Renal cortical epithelial cell (primary cell): ENCODE data around the gene BAIAP2L2. TPM values are rescaled to one million over a fixed set of nuclear protein-coding genes. Genes with fewer than 3 reads are reported as not detected.
"Not testable (repeated sequence)": the region's sequence is repeated elsewhere in the genome, so short reads cannot be mapped to it uniquely, and the experiment has no call there.

ENCODE experiments used
- DNase-seq: peaks from one replicate; pipeline ENCODE4 v3.0.0-alpha.2; 2011; ENCODE audit warnings: low read depth
- total RNA-seq: library from RNA; depleted of rRNA; stranded (reverse); fragments of >200 nt; gene quantifications from 2 replicates; pipeline ENCODE4 v1.2.3, GENCODE V29; 2014

The BAIAP2L2 gene
- total RNA-seq, 1 donor from 2014 or later: 0.85 TPM

DNA sequence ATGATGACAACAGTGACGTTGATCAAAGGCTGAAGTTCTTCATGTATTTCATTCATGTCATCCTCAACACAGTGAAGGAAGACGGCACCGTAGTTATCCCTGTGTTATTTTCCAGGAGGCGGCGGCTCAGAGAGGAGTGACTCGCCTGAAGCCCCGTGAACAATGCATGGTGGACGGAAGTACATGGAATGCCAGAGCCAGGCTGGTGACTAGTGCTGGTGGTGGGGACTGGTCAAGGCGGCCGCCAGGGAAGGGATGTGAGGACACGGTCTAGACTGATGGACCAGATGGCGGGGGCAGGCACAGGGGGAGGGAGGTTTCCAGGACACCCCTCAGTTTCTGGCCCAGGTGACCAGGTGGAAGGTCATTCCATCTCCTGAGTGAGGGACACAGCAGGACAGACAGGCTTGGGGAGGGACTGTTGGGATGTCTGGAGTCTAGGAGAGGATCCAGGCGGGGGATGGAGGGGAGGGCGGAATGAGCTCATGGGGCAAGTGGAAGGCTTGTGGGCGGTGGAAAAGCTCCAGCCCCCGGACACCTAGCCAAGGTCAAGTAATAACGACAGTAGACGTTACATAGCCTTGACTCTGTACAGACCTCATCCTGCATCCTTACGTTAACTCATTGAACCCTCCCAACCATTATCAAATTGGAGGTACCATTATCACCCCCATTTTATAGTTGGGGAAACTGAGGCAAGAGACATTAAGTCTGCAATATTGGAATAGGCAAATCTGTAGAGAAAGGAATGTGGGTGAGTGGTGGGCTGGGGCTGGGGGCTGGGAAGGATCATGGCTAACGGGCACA is 69.3 kb downstream of the BAIAP2L2 start:
- DNase-seq: no peak

DNA sequence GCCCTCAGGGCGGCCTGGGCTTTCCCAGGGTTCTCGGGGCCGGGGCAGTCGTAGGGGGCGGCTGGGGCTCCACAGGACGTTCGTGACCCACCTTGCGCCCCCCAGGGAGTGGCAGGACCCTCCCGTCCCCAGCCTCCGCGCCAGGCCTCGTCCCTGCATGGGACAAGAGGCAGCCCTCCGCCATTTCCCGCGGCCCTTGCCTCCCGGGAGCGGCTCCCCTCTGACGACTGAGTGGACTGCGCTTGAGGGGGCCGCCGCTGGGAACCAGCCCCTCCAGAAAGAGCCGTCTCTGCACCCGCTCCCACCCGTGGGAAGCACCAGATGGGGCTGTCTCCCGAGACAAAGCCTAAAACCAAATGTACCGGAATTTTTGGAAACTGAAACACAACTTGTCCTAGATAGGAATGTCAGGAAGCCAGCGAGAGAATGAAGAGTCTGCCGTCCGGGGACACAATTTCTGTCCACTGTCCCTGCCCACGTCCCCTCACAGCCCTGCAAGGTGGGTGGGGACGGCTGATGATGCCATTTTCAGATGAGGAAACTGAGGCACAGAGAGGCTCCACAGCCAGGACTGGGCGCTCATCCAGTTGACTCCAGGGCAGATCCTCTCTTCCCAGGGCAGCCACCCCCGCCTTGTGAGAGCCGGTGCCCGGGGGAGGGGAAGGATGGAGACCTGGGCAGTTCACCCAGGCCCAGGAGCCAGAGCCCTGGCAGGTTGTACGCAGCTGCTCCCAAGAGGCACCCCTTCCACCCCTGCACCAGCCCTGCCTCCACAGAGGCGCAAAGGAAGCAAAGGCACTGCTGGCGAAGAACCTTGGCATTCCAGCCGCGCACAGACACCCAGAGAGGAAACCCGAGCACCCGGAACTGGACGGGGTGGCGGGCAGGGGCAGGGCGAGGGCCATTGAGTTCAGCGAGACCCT is 71.3 kb downstream of the BAIAP2L2 start:
- DNase-seq: no peak

DNA sequence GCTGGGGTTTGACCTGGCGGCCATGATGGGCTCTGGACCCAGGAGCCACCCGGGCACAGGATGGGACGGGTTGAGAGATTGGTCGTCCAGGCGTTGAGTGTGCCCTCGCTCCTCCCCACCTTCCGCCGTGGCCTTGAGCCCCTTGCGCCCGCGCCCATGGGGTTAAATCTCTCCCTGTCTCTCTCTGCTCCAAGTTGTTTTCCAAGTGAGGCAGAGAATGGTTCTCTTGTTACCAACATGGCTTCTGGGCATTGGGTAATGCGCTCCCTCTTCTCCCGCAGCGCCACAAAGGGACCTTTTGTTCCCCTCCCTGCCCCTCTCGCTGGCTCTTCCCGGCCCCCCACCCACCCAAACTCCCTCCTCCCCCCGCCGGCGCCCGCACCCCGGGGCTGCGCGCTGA is 72.1 kb downstream of the BAIAP2L2 start:
- no peak for DNase-seq

DNA sequence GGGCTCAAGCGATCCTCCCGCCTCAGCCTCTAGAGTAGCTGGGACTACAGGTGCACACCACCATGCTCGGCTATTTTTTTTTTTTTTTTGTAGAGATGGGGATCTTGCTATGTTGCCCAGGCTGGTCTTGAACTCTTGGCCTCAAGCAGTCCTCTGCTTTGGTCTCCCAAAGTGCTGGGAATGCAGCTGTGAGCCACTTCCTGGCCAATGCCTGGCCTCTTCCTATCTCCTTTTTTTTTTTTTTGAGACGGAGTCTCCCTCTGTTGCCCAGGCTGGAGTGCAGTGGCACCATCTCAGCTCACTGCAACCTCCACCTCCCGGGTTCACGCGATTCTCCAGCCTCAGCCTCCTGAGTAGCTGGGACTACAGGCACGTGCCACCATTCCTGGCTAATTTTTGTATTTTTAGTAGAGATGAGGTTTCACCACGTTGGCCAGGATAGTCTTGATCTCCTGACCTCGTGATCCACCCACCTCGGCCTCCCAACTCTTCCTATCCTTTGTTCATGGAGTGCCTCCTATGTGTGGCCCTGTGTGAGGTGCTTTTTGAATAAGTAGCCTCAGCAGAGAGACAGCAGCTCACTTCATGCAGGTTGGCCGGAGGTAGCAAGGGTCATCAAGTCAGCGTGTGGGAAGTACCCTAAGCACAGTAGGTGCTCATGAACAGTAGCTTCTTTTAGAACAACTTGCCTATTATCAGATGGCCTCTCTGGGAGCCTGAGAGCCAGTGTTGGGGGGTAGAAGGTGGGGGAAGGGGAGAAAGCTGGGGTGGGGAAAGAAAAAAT is 72.9 kb downstream of the BAIAP2L2 start:
- DNase-seq: not testable (repeated sequence)

DNA sequence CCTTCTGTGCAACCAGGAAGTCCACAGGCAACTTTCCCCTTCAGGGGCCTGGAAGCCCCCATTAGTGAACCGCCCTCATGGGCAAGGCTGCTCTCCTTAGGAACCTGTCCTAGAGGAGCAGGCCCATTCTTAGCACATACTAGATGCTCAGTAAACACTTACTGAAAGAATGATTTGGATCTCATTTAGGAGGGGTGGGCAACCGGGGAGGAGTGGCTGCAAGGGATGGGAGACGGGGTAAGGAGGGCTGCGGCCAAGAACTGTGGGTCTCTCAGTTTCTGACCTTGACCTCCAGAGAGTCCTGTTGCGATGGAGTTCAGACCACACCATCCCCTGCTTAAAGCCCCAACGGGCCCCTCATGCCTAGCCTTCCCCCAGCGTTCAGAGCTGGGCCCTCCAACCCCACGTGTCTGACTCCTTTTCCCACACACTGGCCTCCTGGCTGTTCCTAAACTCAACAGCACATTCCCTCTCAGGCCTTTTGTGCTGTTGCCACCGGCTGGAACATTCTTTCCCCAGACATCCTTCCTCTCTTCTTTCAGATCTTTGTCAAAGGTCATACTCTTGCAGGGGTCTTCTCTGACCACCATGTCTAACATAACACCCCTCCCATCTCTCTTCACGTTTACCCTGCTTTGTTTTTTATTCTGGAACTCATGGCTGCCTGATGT is 74.0 kb downstream of the BAIAP2L2 start:
- no peak for DNase-seq

DNA sequence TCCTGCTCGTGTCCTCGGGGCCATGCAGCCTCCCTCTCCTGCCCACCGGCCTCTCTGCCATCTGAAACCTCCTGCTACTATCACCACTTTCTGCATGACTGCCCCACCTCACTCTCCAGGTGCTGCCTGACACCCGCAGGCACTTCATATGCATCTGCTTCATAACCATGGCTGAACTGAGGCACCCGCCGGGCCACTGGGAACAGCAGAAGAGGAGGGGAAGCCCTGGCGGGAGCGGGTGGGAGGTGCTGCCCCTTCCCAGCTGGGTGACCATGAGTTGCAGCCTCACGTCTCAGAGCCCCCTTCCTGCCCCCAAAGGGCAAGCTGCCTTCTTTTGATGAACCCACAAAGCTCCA is 75.0 kb downstream of the BAIAP2L2 start:
- no peak for DNase-seq

Other genes starting within 250 kb of the BAIAP2L2 start
- 35.9 and 65.0 TPM in 2 replicates for gene MICALL1, start 204.4 kb downstream of the BAIAP2L2 start, total RNA-seq
- 0.05 TPM in 1 of 2 replicates, not detected in the other for gene C22orf23, start 157.1 kb downstream of the BAIAP2L2 start, total RNA-seq
- 14.2 and 37.9 TPM in 2 replicates for gene POLR2F, start 157.0 kb downstream of the BAIAP2L2 start, total RNA-seq
- not detected in 2 replicates for gene SOX10, start 126.1 kb downstream of the BAIAP2L2 start, total RNA-seq
- 46.9 and 52.0 TPM in 2 replicates for gene PICK1, start 53.3 kb downstream of the BAIAP2L2 start, total RNA-seq
- not detected in 2 replicates for gene SLC16A8, start 26.5 kb downstream of the BAIAP2L2 start, total RNA-seq
- 5.2 and 25.0 TPM in 2 replicates for gene PLA2G6, start 71.1 kb upstream of the BAIAP2L2 start, total RNA-seq
- 18.1 and 34.2 TPM in 2 replicates for gene MAFF, start 91.3 kb upstream of the BAIAP2L2 start, total RNA-seq
- gene TMEM184B, start 162.3 kb upstream of the BAIAP2L2 start, total RNA-seq: 16.5 and 67.5 TPM in 2 replicates
- 86.7 and 118 TPM in 2 replicates for gene CSNK1E, start 206.7 kb upstream of the BAIAP2L2 start, total RNA-seq